HepG2 (cell line): ENCODE data around the gene CRYBA1. TPM values are rescaled to one million over a fixed set of nuclear protein-coding genes. Genes with fewer than 3 reads are reported as not detected.

Experiments used
- ATAC-seq: fragments of 200-7000 bp; cut with Tn5 transposase; 3 replicates; pipeline ENCODE4 v1.9.1; 2020; ENCODE audit warnings: mild to moderate bottlenecking, moderate library complexity
- BruUV-seq: library from RNA; stranded (reverse); fragments of 400-500 nt; replicated peaks from 2 replicates; lab custom pipeline; 2021; lab: Mats Ljungman, UMichigan
- CTCF ChIA-PET: fragments of 300-600 bp; formaldehyde crosslinking; extraction: SDS; loops from one replicate; lab custom pipeline; 2021; ENCODE audit warnings: low total read pairs, inconsistent platforms, low intra/inter-chr PET ratio; lab: Yijun Ruan, JAX
- POLR2A ChIA-PET: fragments of 350-600 bp; sonication (Branson Sonifier 250); formaldehyde crosslinking; loops from one replicate; lab custom pipeline; 2020; ENCODE audit warnings: antibody characterized with exemption, inconsistent platforms; lab: Yijun Ruan, JAX
- DNase-seq: peaks from one replicate; pipeline ENCODE4 v3.0.0-alpha.2; 2015; ENCODE audit warnings: low spot score
- FAIRE-seq: peaks from 3 replicates; lab custom pipeline; 2011; peaks lifted over from hg19 to GRCh38; lab: Jason Lieb, UNC
- H2AFZ ChIP-seq: one replicate; pipeline ENCODE4 v1.6.1; 2011; ENCODE audit warnings: low read length, inconsistent platforms
- H3K27ac ChIP-seq: fragments of 300-600 bp; 3 replicates; pipeline ENCODE4 v1.8.0; 2011; ENCODE audit warnings: mixed run types, mild to moderate bottlenecking, mixed read lengths, low read length, inconsistent platforms; ENCODE audit not compliant: insufficient read depth; ENCODE audit errors: extremely low read length
- H3K27me3 ChIP-seq, 2 experiments: fragments of 200-600 bp in 1 of 2; 2 replicates in 1 of 2; 3 replicates in 1 of 2; pipeline versions ENCODE4 v1.6.0 to v1.8.0; 2011; ENCODE audit warnings: low read length in 2 of 2, mild to moderate bottlenecking in 2 of 2, moderate library complexity in 2 of 2, inconsistent platforms in 1 of 2; ENCODE audit not compliant: insufficient read depth in 2 of 2, control insufficient read depth in 1 of 2
- H3K36me3 ChIP-seq, 2 experiments: fragments of 200-600 bp in 1 of 2; replicated peaks in 1 of 2; 2 replicates in 1 of 2; 3 replicates in 1 of 2; pipeline versions ENCODE4 v1.5.1 to v1.8.0; 2011; ENCODE audit warnings: low read length in 2 of 2, inconsistent platforms in 1 of 2; ENCODE audit not compliant: insufficient read depth in 2 of 2, control insufficient read depth in 1 of 2
- H3K4me1 ChIP-seq: 2 replicates; pipeline ENCODE4 v1.5.1; 2012; ENCODE audit warnings: low read length, inconsistent platforms; ENCODE audit not compliant: insufficient read depth
- H3K4me2 ChIP-seq: 2 replicates; pipeline ENCODE4 v1.6.0; 2011; ENCODE audit warnings: low read depth, low read length, inconsistent platforms
- H3K4me3 ChIP-seq, 3 experiments: fragments of 200-600 bp in 1 of 3; sonication (generic), shearing (Covaris generic) in 1 of 3; replicated peaks in 1 of 3; 2 replicates each; pipeline ENCODE4 v1.5.1; 2011 to 2016; ENCODE audit warnings: low read length in 3 of 3, inconsistent platforms in 2 of 3, low read depth in 2 of 3, mild to moderate bottlenecking in 2 of 3, control low read depth in 1 of 3, mixed read lengths in 1 of 3; ENCODE audit not compliant: insufficient read depth in 1 of 3
- H3K79me2 ChIP-seq: one replicate; pipeline ENCODE4 v1.6.1; 2011; ENCODE audit warnings: low read length, inconsistent platforms; ENCODE audit not compliant: insufficient read depth
- H3K9ac ChIP-seq: 2 replicates; pipeline ENCODE4 v1.6.0; 2011; ENCODE audit warnings: mild to moderate bottlenecking, low read depth, low read length, inconsistent platforms; ENCODE audit not compliant: insufficient read depth
- H3K9me3 ChIP-seq: 2 replicates; pipeline ENCODE4 v1.5.1; 2012; ENCODE audit warnings: mild to moderate bottlenecking, low read length
- H4K20me1 ChIP-seq: 2 replicates; pipeline ENCODE4 v1.6.0; 2011; ENCODE audit warnings: inconsistent platforms, mild to moderate bottlenecking, low read length, moderate library complexity; ENCODE audit not compliant: insufficient read depth
- CTCF ChIP-seq: sonication (generic); formaldehyde crosslinking; IDR thresholded peaks from 2 replicates; pipeline ENCODE4 v1.5.0; 2020; ENCODE audit warnings: mild to moderate bottlenecking, missing genetic modification reagents, moderate library complexity
- MTERF4 ChIP-seq: sonication (generic); formaldehyde crosslinking; IDR thresholded peaks from 2 replicates; pipeline ENCODE4 v1.8.0; 2023; ENCODE audit warnings: mild to moderate bottlenecking, missing genetic modification reagents
- PRDM4 ChIP-seq: sonication (generic); formaldehyde crosslinking; IDR thresholded peaks from 2 replicates; pipeline ENCODE4 v1.9.0; 2021; ENCODE audit warnings: missing genetic modification reagents, borderline replicate concordance
- TOE1 ChIP-seq: sonication (generic); formaldehyde crosslinking; IDR thresholded peaks from 2 replicates; pipeline ENCODE4 v1.4.0; 2020; ENCODE audit warnings: mild to moderate bottlenecking, missing genetic modification reagents
- ZNF569 ChIP-seq: sonication (generic); formaldehyde crosslinking; IDR thresholded peaks from 2 replicates; pipeline ENCODE4 v1.5.0; 2020; ENCODE audit warnings: mild to moderate bottlenecking, missing genetic modification reagents, moderate library complexity, borderline replicate concordance
- WGBS: methylation state at CpG from one replicate; pipeline ENCODE4 v1.1.6; 2017; ENCODE audit warnings: low lambda C conversion rate; 5-methylcytosine and 5-hydroxymethylcytosine counted together
- in situ Hi-C: cut with HindIII; loops from 2 replicates; pipeline ENCODE4 v1.10.0; 2017; ENCODE audit warnings: low pct_unique_long_range_greater_than_20kb; ENCODE audit not compliant: extremely low pct_ligation_motif_present
- intact Hi-C: fragments of 100-400 bp; cut with micrococcal nuclease; formaldehyde crosslinking; loops from one replicate; pipeline ENCODE4 v1.10.0; 2022; ENCODE audit not compliant: unreplicated experiment
- polyA plus RNA-seq, 8 experiments: library from polyadenylated mRNA; depleted of rRNA in 3 of 8; stranded (reverse) in 7 of 8; unstranded in 1 of 8; fragments of >200 nt; fragmentation: Illumina TruSeq in 4 of 8; extraction: Trizol in 4 of 8; gene quantifications; 2 replicates each; pipeline versions ENCODE4 v1.2.1 to v1.2.3, GENCODE V29; 2011 to 2016; ENCODE audit warnings: low read depth in 4 of 8, missing spikeins in 1 of 8, mixed read lengths in 1 of 8; ENCODE audit not compliant: insufficient read depth in 1 of 8
- total RNA-seq, 5 experiments: library from RNA; depleted of rRNA; stranded (reverse); fragments of >200 nt; fragmentation: Illumina TruSeq; extraction: Trizol; gene quantifications; 2 replicates each; pipeline ENCODE4 v1.2.3, GENCODE V29; 2016; ENCODE audit warnings: low read depth in 1 of 5

CRYBA1 gene
- total and polyA plus RNA-seq, 2 of the 13 experiments (the other 11 are each of a cell fraction or from before 2014, with no cell fraction given), result not detected

- Histone ChIP-seq H3K9ac (no peak overlapping the region), H3K4me2 (no peak overlapping the region), H3K9me3 (no peaks in the 10 kb centered on the region), H3K4me3 (no peak overlapping the region), H3K4me1 (no peaks in the 10 kb centered on the region), H4K20me1 (peaks cover 11% of the 10 kb centered on the region; the same call in 1 of the 2 replicates), H3K27me3 (no peaks in the 10 kb centered on the region), H2AFZ (no peak overlapping the region), H3K79me2 (peaks cover 13% of the 10 kb centered on the region), H3K36me3 (peaks cover 9 to 61% of the 10 kb centered on the region in 2 experiments; a peak in 4 of 5 replicates), H3K27ac (no peak overlapping the region)
- no TSS peak for BruUV-seq
- ChIA-PET CTCF (no interaction called here), POLR2A (no interaction called here)
- in situ Hi-C loops (no loop called here), intact Hi-C loops (no loop called here)
- ATAC-seq, result no peak
- no peak for TF ChIP-seq PRDM4 (CRISPR knock-in tag)
- TF ChIP-seq CTCF (CRISPR knock-in tag), result no peak
- TF ChIP-seq TOE1 (CRISPR knock-in tag), result no peak
- TF ChIP-seq MTERF4 (CRISPR knock-in tag), result no peak
- TF ChIP-seq ZNF569, result no peak
- DNase-seq, result no peak
- WGBS, result 98% methylated on average over 5 of the region's 5 CpGs
- FAIRE-seq, result no peak
Observed at GRCh38 chr17:29263916-29264315, 17.3 kb downstream of the CRYBA1 start.
